NCI-H1417 treated with DMSO at 0.1 percent for 48 hours (cell line): Measurements from ENCODE around the gene KRCC1.

Source experiments
- DNase-seq: peaks from one replicate; lab custom pipeline; 2025; lab: John Stamatoyannopoulos, UW

Gene KRCC1

DNA sequence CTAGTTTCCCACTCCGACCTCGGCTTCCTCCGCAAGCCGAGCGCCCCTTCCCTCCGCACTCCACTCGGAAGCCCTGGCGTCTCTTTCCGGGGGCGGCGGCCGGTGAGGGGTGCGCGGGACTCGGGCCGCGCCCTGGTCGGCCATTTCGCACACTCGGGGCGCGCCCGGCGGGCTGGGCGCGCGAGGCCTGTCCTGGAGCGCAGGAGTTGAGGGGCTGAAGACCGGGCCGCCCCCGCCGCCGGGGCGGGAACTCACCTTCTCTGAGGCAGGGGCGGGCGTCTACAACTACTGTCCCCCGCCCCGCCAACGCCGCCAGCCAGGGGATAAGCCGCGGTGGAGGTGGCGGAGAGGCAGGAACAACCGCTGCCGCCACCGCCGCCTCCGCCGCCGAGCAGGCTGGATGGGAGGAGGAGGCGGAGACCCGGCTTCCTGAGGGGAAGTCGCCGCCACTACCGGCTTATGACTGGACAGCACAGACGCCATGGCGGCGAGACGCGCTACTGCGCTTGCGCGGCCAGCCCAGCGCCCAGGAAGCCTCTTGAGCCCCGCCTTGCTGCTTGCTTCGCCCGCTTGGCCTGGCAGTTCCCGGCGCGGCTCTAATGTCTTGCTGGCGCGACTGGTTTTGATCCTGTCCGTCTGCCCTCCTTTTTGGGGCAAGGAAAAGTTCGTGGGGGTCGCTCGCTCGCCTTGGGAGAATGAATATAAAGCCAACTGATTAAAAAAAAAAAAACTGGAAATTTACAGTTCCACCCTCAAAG is at the start of gene KRCC1:
TSS of gene KRCC1 (minus strand) at position 413 of the 758 bp plus-strand sequence. CDS start 27,220 bp downstream, outside the sequence.
- peak; percentile 69 for DNase-seq

DNA sequence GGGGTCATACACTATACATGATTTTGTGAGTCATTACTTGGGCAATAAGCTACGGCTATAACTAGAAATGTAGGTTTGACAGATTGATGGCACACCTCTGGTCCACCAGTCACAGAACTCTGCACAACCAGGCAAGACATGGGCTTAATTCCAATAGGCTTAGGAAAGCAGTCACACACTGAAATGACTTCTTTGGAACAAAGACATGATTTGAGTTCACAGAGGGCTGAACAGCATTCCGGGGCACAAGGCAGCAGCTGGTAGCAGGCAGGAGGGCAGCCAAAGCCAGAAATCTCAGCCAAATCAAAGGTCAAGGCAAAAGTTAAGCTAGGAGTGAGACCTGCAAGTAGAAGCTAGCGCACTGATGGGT is 44.9 kb upstream of the KRCC1 start:
- DNase-seq = no peak

DNA sequence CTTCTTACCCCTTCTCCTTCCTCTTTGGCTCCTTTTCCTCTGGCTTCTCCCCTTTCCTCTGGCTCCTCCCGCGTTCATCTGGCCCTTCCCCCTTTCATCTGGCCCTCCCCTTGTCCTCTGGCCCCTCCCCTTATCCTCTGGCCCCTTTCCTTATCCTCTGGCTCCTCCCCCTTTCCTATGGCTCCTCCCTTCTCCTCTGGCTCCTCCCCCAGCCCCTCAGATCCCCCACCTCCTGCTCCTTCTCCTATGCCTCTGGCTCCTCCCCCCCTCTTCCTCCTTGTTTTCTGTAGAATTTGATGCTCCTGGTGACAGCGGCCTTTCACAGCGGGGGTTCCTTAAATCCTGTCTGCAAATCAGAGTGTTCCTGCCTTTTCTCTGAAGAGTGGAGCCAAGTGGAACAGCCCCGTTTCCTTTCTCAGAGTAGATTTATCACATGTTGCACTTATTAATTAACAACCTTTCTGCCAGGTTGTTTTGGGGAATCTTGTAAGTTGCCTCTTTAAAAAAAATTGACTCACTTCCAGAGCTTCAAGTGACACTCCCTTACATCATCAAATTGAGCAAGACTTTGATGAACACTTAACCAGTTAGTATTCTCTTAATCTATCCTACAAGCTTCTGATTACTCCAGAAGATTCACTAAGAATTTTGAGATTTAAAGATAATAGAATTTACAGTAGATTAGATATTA is 44.4 kb upstream of the KRCC1 start:
- DNase-seq = no peak

DNA sequence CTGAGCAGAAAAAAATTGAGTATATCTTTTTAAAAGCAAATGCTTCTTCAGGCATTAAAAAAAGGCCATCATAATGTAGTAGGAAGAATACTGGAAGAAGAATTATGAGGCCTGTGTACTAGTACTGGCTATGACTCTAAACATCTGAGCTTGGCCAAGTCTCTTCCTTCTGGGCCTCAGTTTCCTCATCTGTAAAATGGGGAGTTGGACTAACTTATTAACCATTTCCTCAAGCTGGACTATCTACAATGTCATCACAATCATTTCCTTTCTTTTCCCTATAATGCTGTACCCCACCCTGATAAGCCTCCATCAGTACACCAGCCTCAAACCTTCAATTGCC is 42.9 kb upstream of the KRCC1 start:
- no peak for DNase-seq

- no peak for DNase-seq
Observed at GRCh38 chr2:88097891-88098557, 42.4 kb upstream of the KRCC1 start.

- no peak for DNase-seq
Observed at GRCh38 chr2:88097192-88097591, 41.6 kb upstream of the KRCC1 start.

GRCh38 chr2:88096708-88097107 is 41.1 kb upstream of the KRCC1 start:
- no peak for DNase-seq

DNA sequence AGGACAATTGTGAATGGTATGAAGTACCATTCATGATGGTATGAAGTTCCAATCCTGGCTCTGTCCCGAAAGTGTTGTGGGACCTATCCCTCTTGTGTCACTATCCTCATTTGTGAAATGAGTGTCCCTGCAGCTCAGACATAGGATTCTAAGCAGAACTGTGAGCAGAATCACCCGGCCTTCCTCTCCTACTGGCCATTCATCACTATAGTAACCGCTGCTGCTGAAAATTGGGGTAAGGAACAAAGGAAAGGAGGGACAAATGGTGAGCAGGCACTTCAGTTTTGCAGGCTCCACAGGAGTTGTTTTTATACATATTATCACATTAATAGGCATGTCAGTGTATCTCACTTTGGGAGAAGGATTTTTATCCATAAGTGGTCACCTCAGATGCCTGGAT is 39.4 kb upstream of the KRCC1 start:
- DNase-seq = no peak

DNA sequence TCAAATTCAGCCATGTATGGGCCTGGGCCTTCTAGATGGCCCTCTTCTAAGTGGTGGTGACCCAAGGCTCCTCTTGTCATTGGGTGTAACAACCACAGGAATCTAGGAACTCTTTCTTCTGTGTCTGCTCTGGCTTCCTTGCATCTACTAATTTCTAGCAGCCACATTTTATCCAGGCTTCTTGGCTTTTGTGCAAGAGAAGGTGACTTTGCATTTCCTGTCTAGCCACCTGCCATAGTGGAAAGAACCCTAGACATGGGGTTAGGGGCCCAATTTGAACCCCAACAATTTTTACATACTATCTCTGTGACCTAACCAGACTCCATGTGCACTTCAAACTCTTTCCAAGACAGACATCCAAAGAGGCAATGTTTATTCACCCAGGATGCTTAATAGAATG is 37.2 kb upstream of the KRCC1 start:
- DNase-seq = no peak

- DNase-seq = no peak
Observed at GRCh38 chr2:88091943-88092342, 36.4 kb upstream of the KRCC1 start.

DNA sequence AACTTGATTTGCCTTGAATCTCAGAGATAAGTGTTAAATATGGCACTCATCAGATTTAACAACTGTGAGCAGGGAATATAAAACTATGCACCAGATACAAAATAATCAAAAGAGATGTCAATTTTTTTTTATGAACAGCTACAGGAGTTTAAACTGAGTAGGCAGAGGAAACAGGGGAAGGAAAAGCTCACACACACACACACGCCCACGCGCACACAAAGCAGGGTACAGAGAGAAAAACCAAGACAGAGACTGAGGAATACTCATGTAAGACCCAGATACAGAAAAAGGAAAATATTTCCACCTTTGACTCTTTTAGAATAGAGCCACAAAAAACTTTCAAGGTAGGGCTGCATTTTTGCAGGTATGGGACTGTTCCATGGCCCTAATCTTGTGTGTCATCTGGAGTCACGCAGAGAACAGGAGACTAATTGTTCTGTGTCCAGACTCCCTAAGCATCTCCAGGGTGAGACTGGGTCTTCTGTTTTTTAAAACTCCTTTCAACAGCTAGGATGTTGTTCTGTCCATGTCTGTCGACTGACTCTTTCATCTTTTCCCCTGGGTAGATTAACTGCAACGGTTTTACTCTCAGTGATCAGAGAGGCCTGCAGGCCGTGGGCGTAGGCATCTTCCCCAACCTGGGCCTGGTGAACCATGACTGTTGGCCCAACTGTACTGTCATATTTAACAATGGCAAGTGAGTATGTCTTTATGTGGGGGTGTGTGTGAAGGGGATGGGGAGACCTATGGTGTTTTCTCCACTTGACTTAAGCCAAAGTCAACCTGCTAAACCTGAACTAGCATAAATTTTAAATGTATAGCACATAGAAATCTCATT is 35.1 kb upstream of the KRCC1 start:
- DNase-seq = no peak

GRCh38 chr2:88088999-88089398 is 33.4 kb upstream of the KRCC1 start:
- DNase-seq = no peak

DNA sequence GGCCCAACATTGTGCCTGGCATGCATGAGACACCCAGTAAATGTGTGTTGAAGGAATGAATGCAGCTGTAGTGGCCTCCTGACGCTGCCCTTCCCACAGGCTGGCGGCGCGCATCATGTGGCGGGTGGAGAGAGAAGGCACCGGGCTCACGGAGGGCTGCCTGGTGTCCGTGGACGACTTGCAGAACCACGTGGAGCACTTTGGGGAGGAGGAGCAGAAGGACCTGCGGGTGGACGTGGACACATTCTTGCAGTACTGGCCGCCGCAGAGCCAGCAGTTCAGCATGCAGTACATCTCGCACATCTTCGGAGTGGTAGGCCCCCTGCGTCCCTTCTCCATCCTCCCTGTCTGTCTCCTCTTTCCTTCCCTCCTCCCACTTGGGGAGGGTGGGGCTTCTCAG is 32.2 kb upstream of the KRCC1 start:
- no peak for DNase-seq

GRCh38 chr2:88087073-88087472 is 31.5 kb upstream of the KRCC1 start:
- DNase-seq = no peak

- no peak for DNase-seq
Observed at GRCh38 chr2:88086401-88086800, 30.8 kb upstream of the KRCC1 start.

DNA sequence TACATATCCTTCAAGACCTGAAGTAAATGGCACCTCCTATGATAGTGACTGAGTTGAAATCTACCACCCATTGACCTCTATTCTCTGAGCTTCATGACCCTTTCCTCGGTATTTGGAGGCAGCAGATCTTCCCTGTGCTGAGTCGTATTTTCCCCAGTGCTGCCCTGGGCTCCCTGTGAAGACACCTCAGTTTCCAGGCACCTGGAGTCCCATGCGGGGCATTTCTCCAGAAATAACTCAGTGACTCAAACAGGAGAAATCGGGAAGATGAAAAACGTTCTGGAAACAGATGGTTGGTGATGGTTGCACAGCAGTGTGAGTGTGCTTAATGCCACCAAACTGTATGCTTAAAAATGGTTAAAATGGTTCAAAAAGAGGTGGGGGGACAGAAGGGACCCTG is 30.0 kb upstream of the KRCC1 start:
- no peak for DNase-seq

GRCh38 chr2:88085099-88085498 is 29.5 kb upstream of the KRCC1 start:
- DNase-seq = no peak

DNA sequence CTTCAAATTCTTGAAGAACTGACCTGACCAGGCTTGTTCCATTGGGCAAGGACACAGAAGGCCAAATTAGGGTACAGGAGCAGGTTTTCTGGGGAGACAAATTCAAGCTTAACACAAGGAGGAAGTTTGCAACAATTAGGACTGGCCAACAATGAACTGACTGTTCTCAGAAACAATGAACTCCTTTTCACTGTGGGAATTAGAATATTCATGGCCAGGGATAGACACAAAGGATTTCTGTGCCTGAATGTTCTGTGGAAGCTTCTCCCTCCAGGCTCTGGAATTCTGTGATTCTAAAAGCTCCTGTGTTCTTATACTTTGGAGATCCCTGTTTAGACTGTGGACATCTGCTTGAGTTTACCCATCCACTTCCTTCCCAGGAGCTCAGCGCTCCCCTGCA is 27.2 kb upstream of the KRCC1 start:
- DNase-seq = no peak

DNA sequence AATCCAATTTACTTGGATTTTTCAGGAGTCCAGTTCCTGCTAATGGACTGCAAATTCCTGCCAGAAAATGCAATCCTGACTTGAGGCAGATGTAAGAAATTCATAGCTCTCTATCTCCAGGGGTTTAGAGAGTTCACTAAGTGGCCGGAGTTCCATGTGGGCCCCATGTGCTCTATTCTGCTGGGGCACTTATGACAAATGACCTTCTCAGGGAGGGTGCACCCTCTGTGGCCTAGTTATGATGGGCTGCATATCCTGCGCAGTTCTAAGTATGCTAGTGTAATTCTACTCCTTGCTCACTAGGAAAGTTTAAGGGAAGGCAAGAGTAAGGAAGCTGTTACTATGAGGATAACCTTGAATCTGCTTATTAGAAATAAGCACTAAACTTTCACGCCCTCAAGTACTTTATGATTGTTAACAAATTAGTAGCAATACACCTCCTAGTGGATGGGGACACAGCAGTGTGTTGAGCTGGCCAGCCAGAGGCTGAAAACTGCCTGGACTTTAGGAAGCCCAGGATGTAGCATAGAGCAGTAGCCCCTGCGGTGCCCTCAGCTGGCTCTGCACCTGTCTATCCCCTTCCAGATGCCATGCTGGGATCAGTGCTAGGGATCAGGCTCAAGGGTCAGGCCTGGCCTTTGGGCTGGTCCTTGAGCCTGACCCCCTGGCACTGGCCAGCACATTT is 26.5 kb upstream of the KRCC1 start:
- no peak for DNase-seq

DNA sequence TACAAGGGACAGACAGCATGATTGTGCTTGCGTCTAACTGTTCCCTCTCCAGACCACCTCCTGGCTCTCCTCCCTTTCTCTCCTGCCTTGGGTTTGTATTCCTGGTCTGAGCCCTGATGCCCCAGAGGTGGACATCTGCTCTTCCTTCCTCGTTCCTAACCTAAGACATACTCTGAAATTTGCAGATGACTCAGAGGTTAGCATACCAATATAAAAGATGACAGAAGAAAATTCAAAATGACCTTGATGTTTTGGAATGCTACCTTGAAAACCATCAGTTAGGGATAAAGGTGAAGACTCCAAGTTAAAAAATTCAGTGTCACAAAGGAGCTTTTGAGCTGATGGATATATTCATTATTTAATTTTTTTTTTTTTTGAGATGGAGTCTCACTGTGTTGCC is 25.0 kb upstream of the KRCC1 start:
- DNase-seq = no peak

DNA sequence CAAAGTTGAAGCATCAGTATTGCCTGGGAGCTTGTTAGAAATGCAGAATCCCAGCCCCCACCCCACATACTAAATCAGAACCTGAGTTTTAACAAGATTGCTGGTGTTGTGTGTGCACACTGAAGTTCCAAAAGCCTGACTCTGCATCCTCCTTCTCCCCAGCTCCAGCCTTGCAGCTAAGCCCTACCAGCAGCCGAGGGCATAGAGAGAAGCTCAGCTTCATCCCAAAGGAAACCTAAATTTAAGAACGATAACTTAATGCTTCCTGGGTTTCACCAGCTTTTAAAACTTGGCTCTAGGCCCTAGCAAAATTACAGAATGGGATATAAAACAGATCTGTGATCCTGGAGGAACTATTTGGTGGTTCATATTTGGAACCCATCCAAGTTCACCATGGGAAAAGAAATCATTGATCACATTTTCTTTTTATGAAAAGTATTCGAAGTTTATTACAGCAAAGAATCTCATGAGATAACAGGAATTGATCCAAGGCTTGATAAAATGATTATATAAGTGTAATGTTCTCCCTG is 23.1 kb upstream of the KRCC1 start:
- DNase-seq = no peak

- no peak for DNase-seq
Observed at GRCh38 chr2:88077080-88077479, 21.5 kb upstream of the KRCC1 start.
